GM21737 (cell line): ENCODE results near the gene STARD13.

Experiments used
- ATAC-seq: cut with Tn5 transposase; IDR thresholded peaks from one replicate; pipeline ENCODE4 v1.9.1; 2021; ENCODE audit warnings: mild to moderate bottlenecking, moderate library complexity; ENCODE audit not compliant: unreplicated experiment

STARD13 gene

DNA sequence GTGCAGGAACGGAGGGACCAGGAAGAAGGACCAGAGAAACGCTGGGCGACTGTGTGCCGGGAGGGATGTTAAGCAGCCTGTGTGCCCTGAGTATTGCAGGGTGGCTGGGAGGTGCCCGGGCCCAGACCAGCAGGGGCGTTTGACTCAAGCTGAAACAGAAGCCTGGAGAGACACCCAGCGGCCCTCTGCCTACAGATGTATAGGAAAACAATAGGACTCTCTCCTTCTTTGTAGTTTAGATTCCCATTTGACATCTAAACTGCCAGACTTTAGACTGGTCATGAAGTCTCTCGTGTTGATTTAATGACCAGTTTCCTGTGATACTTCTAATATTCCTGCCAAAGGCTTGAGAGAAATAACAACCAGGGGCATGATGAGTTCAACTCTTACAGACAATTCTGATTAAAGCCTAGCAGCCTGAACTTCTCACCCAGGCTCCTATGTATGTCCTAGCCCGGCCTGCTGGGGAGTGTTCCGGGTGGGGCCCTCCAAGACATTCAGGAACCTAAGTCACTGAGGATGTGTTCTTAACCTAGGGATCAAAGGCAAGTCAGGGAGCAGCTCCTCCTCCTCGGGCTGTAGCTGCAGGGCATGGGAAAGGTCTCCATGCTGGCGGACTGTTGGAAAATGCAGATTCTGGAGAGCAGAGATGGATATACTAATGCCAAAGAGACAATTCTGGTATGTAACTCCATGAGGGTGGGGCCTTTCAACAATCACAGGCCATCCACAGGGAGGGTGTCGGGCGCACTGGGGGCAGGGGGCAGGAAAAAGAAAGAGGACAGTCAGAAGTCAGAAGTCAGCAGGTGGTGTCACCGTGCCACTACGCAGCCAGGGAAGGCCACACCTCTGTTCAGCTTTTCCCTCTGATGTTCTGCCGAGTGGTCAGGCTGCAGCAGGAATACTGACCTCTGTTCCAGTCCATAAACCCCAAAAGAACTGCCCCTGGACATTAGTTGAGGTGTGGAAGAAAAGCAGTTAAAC, 131.8 kb downstream of the STARD13 start:
- ATAC-seq: no peak

- ATAC-seq: no peak
These were observed 133.2 kb downstream of the STARD13 start for GRCh38 chr13:33152389-33152788.

DNA sequence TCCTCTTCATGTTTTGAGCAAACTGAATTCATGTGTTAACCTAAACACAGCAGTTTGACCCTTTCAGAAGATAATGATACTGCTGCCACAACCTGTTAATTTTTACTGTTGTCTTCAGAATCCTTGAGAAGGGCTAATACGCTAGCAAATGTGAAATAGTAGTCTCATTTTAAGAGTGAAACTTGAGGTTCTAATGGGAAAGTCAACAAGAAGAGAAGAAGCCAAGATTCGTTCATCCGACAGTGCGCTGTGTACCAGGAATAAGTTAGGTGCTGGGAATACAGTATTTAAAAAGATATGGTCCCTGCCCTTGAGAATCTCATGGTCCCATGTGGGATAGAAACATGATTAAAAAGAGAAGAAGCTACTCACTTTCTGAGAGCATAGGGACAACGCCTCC, 134.9 kb downstream of the STARD13 start:
- no peak for ATAC-seq

DNA sequence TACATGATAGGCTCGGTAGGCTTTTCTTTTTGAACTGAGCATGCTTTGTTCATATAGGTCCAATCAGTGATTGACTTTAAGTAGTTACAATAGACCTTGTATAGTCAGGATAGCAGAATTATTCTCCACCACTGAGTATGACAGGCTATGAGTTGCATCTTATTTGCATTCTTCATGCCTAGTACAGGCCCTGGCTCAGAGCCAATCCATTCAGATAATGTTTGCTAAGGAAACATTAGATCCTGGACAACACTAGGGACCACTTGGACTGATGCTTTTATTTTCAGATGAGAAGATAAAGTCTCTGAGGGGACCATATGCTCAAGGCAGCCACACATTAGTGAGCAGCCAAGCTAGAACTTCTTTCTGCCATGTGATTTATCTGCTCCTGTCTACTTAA, 135.4 kb downstream of the STARD13 start:
- ATAC-seq: no peak

DNA sequence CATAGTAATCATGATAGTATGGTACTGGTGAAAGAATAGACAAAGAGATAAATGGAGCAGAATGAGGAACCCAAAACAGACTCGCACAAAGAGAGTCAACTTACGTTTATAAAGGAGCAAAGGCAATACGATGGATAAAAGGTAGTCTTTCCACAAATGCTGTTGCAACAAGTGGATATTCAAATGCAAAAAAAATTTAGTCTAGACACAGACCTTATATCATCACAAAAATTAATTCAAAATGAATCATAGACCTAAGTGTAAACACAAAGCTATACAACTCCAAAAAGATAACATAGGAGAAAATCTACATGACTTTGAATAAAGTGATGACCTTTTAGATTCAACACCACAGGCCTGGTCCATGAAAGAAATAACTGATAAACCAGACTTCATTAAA, 137.7 kb downstream of the STARD13 start:
- no peak for ATAC-seq

- peak; percentile 88 for ATAC-seq
These were observed 138.5 kb downstream of the STARD13 start for GRCh38 chr13:33146843-33147611.

GRCh38 chr13:33145667-33146066, 139.9 kb downstream of the STARD13 start:
- no peak for ATAC-seq

- no peak for ATAC-seq
These were observed 141.2 kb downstream of the STARD13 start for GRCh38 chr13:33144358-33144784.

DNA sequence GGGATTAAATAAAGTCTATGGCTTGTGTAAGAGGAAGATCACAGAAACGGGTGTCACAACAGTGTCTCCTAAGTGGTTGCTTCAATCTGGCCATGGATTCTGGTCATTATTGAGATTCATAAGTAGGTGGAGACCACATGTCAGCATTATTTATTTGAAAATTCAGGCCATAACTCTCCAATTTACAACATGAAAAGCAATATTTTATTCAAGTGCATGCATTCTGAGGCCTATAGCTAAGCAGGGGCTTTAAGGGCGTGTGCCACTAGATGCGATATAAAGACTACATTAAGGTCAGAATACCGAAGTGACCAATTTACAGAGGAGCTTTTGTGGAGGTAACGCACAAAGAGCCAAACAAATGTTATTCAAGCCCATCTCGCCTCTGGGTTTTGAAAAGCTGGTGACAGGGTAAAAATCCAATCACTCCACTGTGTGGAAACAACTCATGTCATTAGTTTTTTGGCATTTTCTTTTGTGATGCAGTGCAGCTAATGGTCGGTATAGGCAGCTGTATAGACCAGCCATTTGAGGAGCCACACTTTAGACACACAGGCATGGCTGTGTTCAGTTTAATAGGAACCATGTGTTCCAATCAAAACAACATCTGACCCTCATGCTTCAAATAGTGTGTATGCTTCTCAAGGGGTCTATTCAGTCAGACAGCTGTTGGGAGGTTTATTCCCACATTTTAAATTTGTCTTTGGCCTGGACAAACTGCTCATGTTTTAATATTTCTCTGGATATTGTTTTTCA, 145.6 kb downstream of the STARD13 start:
- ATAC-seq: no peak

GRCh38 chr13:33139184-33139583, 146.4 kb downstream of the STARD13 start:
- no peak for ATAC-seq

DNA sequence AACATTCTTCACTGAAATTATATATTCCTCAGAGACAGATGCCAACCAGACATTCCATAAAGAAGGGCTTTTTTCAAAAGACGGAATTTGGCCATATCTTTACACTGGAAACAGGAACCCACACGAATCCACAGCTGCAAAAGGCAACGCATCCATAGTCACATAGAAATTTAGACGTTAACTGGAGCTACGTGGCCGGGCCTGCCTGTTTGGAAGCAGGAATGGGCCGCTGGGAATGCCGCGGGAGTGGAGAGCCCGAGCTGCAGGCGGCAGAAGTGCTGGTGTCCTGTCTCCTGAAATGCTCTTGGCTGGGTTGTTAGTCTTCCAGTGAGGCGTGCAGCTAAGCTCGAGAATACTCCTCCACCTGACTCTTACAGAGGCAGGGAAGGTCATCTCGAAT, 147.1 kb downstream of the STARD13 start:
- no peak for ATAC-seq

DNA sequence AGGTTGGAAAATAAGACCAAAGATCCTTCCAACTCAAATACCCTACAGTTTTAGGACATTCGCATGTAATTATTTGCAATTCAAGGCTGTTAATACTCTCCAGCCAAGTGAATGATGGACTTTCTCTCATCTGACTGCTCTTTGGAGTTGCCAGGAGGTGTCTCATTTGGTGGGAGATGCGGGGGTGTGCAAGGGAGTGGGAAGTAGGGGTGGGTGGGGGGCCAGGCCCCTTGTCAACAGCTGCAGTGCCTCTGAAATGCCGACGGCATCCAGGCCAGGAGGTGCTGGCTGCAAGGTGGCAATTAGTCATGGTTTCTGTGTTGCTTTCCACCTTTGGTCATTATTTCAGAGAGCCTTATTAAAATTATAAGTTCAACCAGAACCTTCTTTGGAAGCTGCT, 147.8 kb downstream of the STARD13 start:
- ATAC-seq: no peak

GRCh38 chr13:33135097-33135496, 150.5 kb downstream of the STARD13 start:
- ATAC-seq: no peak

- no peak for ATAC-seq
These were observed 151.3 kb downstream of the STARD13 start for GRCh38 chr13:33134213-33134612.

GRCh38 chr13:33132644-33133440, 152.7 kb downstream of the STARD13 start:
- ATAC-seq: no peak

DNA sequence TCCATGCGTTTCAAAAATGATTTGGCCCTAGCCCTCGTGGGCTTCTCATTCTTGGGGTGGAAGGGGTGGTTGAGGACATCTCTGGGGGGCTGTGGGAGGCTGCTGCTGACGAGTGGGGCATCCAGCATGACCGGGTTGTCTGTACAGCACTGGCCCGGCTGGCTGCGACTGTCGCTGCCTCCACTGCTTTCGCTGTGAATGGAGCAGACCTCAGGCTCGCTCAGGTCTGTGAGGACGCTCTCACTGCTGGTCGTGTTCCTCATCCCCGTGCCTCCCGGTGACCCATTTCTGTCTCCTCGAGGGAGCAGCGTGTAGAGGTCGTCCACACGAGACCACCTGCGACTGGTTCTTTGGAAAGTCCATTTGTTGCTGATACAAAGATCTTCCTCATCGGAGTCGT, 155.7 kb downstream of the STARD13 start:
- ATAC-seq: no peak

- no peak for ATAC-seq
These were observed 156.3 kb downstream of the STARD13 start for GRCh38 chr13:33129094-33129832.

DNA sequence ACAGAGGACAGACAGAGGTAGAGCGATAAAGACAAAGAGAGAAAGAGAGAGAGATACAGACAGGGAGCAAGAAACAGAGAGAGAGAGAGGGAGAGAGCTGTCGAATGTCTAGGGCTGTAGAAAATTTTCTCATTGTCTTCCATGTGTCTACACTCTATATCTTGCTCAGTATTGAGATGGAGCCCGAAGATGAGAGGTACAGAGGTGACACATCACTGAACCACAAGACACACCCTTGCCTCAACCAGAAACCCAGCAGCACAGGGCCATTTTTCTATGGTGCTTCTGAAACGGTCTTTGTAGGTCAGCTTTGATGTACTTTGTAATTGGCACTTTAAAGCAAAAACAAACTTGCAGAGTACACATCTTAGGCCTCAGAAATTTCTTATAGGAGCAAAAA, 157.4 kb downstream of the STARD13 start:
- ATAC-seq: no peak

DNA sequence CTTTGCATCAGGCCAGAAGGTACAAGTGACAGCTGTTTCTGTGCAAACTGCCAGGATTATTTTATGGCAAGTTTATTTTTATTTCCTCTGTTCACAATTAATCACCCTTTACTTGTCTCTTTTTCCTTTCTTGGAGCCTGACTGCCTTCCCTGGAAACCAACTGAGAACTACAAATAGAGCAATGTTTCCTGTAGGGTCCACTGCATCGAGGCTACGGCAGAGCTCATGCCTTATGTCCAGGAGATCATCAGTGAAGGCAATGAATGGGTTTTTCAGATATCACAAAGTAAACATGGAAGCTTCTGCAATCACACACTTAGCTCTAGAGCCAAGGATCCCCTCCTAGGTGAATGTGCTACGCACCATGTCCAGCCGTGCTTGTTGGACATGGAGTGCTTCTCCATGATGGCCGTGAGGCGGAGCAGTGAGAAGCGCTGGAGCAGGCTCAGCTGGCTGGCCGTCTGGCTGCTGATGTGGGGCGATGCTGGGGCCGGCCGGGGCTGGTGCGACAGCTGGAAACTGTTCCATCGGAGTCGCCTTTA, 158.5 kb downstream of the STARD13 start:
- ATAC-seq: no peak
